ENCODE measurements around the gene PRMT5.

The PRMT5 gene

DNA sequence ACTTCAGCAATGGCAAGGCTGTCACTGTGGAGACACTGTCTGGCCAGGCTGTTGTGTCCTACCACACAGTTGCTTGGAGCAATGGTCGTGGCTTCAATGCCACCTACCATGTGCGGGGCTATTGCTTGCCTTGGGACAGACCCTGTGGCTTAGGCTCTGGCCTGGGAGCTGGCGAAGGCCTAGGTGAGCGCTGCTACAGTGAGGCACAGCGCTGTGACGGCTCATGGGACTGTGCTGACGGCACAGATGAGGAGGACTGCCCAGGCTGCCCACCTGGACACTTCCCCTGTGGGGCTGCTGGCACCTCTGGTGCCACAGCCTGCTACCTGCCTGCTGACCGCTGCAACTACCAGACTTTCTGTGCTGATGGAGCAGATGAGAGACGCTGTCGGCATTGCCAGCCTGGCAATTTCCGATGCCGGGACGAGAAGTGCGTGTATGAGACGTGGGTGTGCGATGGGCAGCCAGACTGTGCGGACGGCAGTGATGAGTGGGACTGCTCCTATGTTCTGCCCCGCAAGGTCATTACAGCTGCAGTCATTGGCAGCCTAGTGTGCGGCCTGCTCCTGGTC is 53.3 kb downstream of the PRMT5 start:
- no peak for DNase-seq (ENCODE audit: low read depth)

DNA sequence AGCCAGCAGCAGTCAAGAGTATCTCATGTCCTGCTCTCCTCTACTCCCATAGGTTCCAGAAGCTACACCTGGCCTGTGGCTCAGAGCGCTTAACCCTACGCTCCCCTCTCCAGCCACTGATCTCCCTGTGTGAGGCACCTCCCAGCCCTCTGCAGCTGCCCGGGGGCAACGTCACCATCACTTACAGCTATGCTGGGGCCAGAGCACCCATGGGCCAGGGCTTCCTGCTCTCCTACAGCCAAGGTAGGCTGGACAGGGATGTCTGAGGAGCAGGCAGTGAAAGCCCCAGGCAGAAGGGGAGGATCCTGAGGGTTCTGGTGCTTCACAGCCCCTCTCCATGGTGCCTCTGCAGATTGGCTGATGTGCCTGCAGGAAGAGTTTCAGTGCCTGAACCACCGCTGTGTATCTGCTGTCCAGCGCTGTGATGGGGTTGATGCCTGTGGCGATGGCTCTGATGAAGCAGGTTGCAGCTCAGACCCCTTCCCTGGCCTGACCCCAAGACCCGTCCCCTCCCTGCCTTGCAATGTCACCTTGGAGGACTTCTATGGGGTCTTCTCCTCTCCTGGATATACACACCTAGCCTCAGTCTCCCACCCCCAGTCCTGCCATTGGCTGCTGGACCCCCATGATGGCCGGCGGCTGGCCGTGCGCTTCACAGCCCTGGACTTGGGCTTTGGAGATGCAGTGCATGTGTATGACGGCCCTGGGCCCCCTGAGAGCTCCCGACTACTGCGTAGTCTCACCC is 54.0 kb downstream of the PRMT5 start:
- DNase-seq (ENCODE audit: low read depth) = no peak

DNA sequence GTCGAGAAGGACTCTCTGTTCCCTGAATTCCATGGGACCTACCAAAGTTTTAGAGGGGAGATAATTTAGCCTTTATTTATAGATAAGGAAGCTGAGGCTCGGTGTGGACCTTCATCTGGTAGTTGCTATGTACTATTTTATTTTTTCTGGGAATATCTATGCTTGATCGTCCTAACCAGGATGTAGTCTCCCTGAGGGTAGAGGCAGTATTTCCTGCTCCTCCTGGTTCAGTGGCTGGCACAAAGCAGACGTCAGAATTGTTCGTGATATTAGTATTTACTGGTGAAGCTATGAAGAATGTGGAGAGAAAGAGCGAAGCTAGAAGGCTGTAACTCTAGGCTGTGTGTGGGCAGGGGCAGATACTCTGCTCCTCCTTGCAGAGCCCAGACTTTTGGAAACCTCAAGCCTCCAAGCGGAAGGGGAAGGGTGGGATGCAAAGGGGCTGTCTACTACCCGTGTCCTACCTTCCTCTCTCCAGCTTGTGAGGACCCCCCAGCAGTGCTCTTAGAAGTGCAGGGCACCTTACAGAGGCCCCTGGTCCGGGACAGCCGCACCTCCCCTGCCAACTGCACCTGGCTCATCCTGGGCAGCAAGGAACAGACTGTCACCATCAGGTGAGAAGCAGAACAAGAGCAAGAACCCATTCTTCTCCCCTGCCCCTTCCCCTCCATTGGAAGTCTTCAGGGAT is 56.2 kb downstream of the PRMT5 start:
- no peak for DNase-seq (ENCODE audit: low read depth)

DNA sequence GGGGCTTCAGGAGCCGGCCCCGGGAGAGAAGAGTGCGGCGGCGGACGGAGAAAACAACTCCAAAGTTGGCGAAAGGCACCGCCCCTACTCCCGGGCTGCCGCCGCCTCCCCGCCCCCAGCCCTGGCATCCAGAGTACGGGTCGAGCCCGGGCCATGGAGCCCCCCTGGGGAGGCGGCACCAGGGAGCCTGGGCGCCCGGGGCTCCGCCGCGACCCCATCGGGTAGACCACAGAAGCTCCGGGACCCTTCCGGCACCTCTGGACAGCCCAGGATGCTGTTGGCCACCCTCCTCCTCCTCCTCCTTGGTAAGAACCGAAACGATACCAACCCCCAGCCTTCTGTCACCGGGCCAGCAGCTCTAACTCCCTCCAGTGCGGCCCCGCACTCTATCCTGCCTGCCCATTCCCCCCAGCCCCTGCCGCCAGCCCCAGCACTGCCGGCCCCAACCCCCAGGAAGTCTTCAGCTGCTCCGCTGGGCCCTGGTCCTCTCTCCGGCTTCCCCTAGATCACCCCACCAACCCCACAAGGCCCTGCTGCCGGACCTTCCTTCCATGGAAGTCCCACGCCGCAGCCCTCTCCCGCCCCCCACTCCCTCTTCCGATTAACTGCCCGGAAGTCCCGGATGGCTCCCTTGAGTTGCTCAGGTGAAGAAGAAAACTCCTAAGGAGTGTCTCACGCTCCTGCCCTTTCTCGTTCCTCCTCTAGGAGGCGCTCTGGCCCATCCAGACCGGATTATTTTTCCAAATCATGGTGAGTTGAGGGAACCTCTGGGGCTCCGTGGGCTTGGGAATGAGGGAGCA is 56.9 kb downstream of the PRMT5 start:
- peak; percentile 77 for DNase-seq (ENCODE audit: low read depth)

DNA sequence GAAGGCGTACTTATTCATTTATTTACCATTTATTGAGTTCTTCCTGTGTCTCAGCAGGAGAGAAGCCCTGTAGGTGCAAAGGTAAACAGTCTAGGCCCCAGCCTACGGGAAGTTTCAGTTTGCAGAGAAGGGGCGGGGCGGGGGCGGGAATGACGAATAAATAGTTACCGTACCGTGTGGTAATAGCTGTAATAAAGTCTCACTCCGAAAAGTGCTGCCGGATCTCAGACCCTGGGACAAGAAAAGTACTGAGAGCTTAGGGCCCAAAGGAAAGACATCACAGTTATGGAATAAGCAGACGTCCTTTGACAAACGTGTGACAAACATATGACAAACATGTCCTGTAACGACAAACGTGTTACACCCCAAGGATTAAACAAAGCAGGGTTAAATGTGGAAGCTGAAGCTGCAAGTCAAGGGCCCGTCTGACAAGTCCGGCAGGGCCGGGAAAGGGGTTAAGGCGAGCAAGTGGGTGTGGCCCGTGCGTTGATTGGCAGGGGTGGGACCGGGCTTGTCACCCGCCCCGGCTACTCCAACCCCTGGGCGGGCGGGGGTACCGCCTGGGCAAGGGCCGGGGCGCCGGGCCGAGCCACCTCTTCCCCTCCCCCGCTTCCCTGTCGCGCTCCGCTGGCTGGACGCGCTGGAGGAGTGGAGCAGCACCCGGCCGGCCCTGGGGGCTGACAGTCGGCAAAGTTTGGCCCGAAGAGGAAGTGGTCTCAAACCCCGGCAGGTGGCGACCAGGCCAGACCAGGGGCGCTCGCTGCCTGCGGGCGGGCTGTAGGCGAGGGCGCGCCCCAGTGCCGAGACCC is 57.7 kb downstream of the PRMT5 start, which contains the start of gene LRP10:
TSS of gene LRP10 (plus strand) at position 517 of the 809 bp plus-strand sequence. CDS start 564 bp downstream, outside the sequence.
- DNase-seq (ENCODE audit: low read depth) = peak; percentile 89

DNA sequence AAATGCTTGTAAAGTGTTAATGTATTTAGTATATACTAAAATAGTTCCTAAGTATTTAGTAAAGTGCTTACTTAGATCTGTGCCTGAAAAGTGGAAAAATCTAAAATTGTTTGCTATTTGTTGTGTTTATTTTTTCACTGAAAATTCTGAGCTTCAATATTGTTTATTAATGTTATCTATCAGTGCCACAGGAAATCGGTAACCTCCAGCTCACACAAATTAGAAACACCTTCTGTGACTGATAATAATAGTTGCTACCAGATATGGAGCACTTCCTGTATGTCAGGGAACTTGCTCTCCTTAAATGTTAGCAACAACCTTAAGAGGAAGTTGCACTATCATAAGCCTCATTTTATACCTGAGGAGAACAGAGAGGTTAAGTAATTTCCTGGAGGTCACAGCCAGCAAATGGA is 58.4 kb downstream of the PRMT5 start:
- peak; percentile 41 for DNase-seq (ENCODE audit: low read depth)

All from HS-27A (cell line).